Left ventricle myocardium inferior (tissue), 1 donor: ENCODE results near the gene SCD. TPM values are rescaled to one million over a fixed set of nuclear protein-coding genes. Genes with fewer than 3 reads are reported as not detected.

Source experiments
- DNase-seq: peaks from one replicate; pipeline ENCODE4 v3.0.0-alpha.2; 2020
- H3K27ac ChIP-seq: fragments of 200-600 bp; replicated peaks from 2 replicates; pipeline ENCODE4 v1.8.0; 2021
- H3K27me3 ChIP-seq: fragments of 200-600 bp; 2 replicates; pipeline ENCODE4 v1.8.0; 2021; ENCODE audit warnings: low read depth
- H3K36me3 ChIP-seq: fragments of 200-600 bp; 2 replicates; pipeline ENCODE4 v1.8.0; 2021
- H3K4me1 ChIP-seq: fragments of 200-600 bp; 2 replicates; pipeline ENCODE4 v1.8.0; 2021
- H3K4me3 ChIP-seq: fragments of 200-600 bp; 2 replicates; pipeline ENCODE4 v1.8.0; 2021; ENCODE audit warnings: mild to moderate bottlenecking, moderate library complexity
- H3K9me3 ChIP-seq: fragments of 200-600 bp; replicated peaks from 2 replicates; pipeline ENCODE4 v1.8.0; 2021
- CTCF ChIP-seq: fragments of 200-600 bp; IDR thresholded peaks from 2 replicates; pipeline ENCODE4 v1.8.0; 2021; ENCODE audit warnings: antibody characterized with exemption, mild to moderate bottlenecking, borderline replicate concordance
- intact Hi-C: fragments of 100-400 bp; cut with micrococcal nuclease; formaldehyde crosslinking; loops from one replicate; pipeline ENCODE4 v1.11.0; 2022
- total RNA-seq: library from RNA; stranded (reverse); fragmentation: NEBNext Ultra II Directional; extraction: Animal tissue kit (Norgen Biotek cat#: 25700); gene quantifications from one replicate; pipeline ENCODE4 v1.2.1, GENCODE V29; 2021
- donor health status: DM: no; HTN: yes; CAD: no; lungs with severe emphysema.

The SCD gene
- total RNA-seq, 1 donor from 2014 or later, result 4.8 TPM

GRCh38 chr10:100383251-100383650, 36.2 kb downstream of the SCD start:
- no peaks in the 10 kb centered on the region for H3K9me3 ChIP-seq
- H3K36me3 ChIP-seq, result peaks cover 12% of the 10 kb centered on the region
- no peak overlapping the region for H3K27ac ChIP-seq
- no peaks in the 10 kb centered on the region for H3K27me3 ChIP-seq
- DNase-seq, result no peak
- TF ChIP-seq CTCF, result no peak
- no peak overlapping the region for H3K4me3 ChIP-seq
- no peaks in the 10 kb centered on the region for H3K4me1 ChIP-seq
- intact Hi-C loops, result no loop called here

GRCh38 chr10:100391163-100392002, 44.4 kb downstream of the SCD start:
- Histone ChIP-seq H3K9me3 (no peaks in the 10 kb centered on the region), H3K27ac (no peak overlapping the region), H3K4me1 (no peaks in the 10 kb centered on the region), H3K27me3 (no peaks in the 10 kb centered on the region), H3K4me3 (no peak overlapping the region), H3K36me3 (peaks cover 7% of the 10 kb centered on the region)
- intact Hi-C loops, result no loop called here
- TF ChIP-seq CTCF, result no peak
- no peak for DNase-seq

- Histone ChIP-seq H3K4me1 (no peaks in the 10 kb centered on the region), H3K27me3 (no peaks in the 10 kb centered on the region), H3K4me3 (no peak overlapping the region), H3K27ac (no peak overlapping the region), H3K9me3 (no peaks in the 10 kb centered on the region), H3K36me3 (peaks cover 7% of the 10 kb centered on the region)
- no peak for DNase-seq
- TF ChIP-seq CTCF, result no peak
- intact Hi-C loops, result no loop called here
Measured at GRCh38 chr10:100392686-100393003, 45.6 kb downstream of the SCD start.

GRCh38 chr10:100395626-100396025, 48.6 kb downstream of the SCD start:
- Histone ChIP-seq H3K9me3 (no peaks in the 10 kb centered on the region), H3K27ac (no peak overlapping the region), H3K27me3 (no peaks in the 10 kb centered on the region), H3K4me1 (no peaks in the 10 kb centered on the region), H3K4me3 (no peak overlapping the region), H3K36me3 (no peaks in the 10 kb centered on the region)
- intact Hi-C loops, result no loop called here
- no peak for DNase-seq
- no peak for TF ChIP-seq CTCF

GRCh38 chr10:100396605-100397004, 49.6 kb downstream of the SCD start:
- H3K4me3 ChIP-seq, result no peak overlapping the region
- no peak for TF ChIP-seq CTCF

More at GRCh38 chr10:100396605-100397004, 49.6 kb downstream of the SCD start:
- no peaks in the 10 kb centered on the region for H3K36me3 ChIP-seq
- H3K27me3 ChIP-seq, result no peaks in the 10 kb centered on the region
- no peaks in the 10 kb centered on the region for H3K9me3 ChIP-seq
- intact Hi-C loops, result no loop called here
- no peak for DNase-seq
- H3K27ac ChIP-seq, result no peak overlapping the region
- no peaks in the 10 kb centered on the region for H3K4me1 ChIP-seq
